HEK293T (cell line): Measurements from ENCODE around the gene GLT6D1.

ENCODE experiments used
- BHLHE40 ChIP-seq: fragments of 450-650 bp; IDR thresholded peaks from 2 replicates; pipeline ENCODE4 v1.6.1; 2016; ENCODE audit warnings: mild to moderate bottlenecking, moderate library complexity, borderline replicate concordance
- FOXA1 ChIP-seq: fragments of 450-650 bp; IDR thresholded peaks from 2 replicates; pipeline ENCODE4 v1.6.1; 2016; ENCODE audit warnings: mild to moderate bottlenecking
- PKNOX1 ChIP-seq: fragments of 450-650 bp; IDR thresholded peaks from 2 replicates; pipeline ENCODE4 v1.6.1; 2016

- no peak for TF ChIP-seq BHLHE40
- TF ChIP-seq FOXA1, result no peak
- TF ChIP-seq PKNOX1, result no peak
Observed at GRCh38 chr9:135608999-135609317, 30.4 kb downstream of the GLT6D1 start.
